Osteocyte (in vitro differentiated cells): ENCODE measurements around the gene YY2. TPM values are rescaled to one million over a fixed set of nuclear protein-coding genes. Genes with fewer than 3 reads are reported as not detected.

Source experiments
- DNase-seq: peaks from one replicate; pipeline ENCODE4 v3.0.0; 2021; ENCODE audit warnings: mixed read lengths; ENCODE audit not compliant: unreplicated experiment; ENCODE audit errors: extremely low spot score
- H3K27ac Mint-ChIP-seq: one replicate; pipeline ENCODE4 v1.8.0; 2021; ENCODE audit warnings: mild to moderate bottlenecking, mixed read lengths; ENCODE audit not compliant: unreplicated experiment
- H3K27me3 Mint-ChIP-seq: one replicate; pipeline ENCODE4 v1.8.0; 2021; ENCODE audit warnings: mixed read lengths; ENCODE audit not compliant: unreplicated experiment
- H3K36me3 Mint-ChIP-seq: one replicate; pipeline ENCODE4 v1.8.0; 2021; ENCODE audit warnings: mixed read lengths; ENCODE audit not compliant: unreplicated experiment
- H3K4me1 Mint-ChIP-seq: one replicate; pipeline ENCODE4 v1.8.0; 2021; ENCODE audit warnings: mixed read lengths; ENCODE audit not compliant: unreplicated experiment
- H3K4me3 Mint-ChIP-seq: one replicate; pipeline ENCODE4 v1.8.0; 2021; ENCODE audit warnings: mild to moderate bottlenecking, moderate library complexity, mixed read lengths; ENCODE audit not compliant: unreplicated experiment
- H3K9me3 Mint-ChIP-seq: one replicate; pipeline ENCODE4 v1.8.0; 2021; ENCODE audit warnings: mixed read lengths; ENCODE audit not compliant: unreplicated experiment
- total RNA-seq: library from RNA; stranded (reverse); gene quantifications from 2 replicates; pipeline ENCODE4 v1.2.1, GENCODE V29; 2021
- TF ChIP-seq, protein P1 (sequence below): fragments of 200-600 bp; sonication (generic); IDR thresholded peaks from 2 replicates; pipeline ENCODE4 v1.5.0; 2021; ENCODE audit warnings: antibody characterized with exemption, mild to moderate bottlenecking, moderate library complexity

Gene YY2
- total RNA-seq, 1 donor from 2014 or later, result 4.7 TPM

DNA sequence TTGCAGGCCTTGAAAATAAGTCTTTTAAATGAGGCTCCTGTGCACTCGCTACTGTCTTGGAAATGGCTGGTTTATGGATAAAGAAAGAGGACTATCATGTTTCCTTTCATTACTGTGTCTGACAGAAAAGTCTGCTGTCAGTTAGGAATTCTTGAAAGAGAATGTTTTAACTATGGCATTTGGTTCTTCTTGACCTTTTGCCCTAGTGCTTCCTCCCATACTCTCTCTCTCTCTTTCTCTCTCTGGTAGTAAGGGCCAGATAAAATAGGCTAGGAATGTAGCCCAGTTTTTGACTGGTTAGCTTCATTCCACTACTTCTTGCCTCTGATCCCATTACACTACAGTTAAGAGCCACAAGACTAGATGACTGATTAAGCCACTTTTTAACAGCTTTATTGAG, 29.8 kb downstream of the YY2 start:
- Mint-ChIP-seq H3K4me1 (peaks cover 49% of the 10 kb centered on the region), H3K36me3 (peaks cover 4% of the 10 kb centered on the region), H3K9me3 (no peaks in the 10 kb centered on the region), H3K4me3 (no peak overlapping the region), H3K27me3 (no peaks in the 10 kb centered on the region), H3K27ac (peak overlapping the region; percentile 61)
- DNase-seq, result no peak
- TF ChIP-seq, protein P1, sequence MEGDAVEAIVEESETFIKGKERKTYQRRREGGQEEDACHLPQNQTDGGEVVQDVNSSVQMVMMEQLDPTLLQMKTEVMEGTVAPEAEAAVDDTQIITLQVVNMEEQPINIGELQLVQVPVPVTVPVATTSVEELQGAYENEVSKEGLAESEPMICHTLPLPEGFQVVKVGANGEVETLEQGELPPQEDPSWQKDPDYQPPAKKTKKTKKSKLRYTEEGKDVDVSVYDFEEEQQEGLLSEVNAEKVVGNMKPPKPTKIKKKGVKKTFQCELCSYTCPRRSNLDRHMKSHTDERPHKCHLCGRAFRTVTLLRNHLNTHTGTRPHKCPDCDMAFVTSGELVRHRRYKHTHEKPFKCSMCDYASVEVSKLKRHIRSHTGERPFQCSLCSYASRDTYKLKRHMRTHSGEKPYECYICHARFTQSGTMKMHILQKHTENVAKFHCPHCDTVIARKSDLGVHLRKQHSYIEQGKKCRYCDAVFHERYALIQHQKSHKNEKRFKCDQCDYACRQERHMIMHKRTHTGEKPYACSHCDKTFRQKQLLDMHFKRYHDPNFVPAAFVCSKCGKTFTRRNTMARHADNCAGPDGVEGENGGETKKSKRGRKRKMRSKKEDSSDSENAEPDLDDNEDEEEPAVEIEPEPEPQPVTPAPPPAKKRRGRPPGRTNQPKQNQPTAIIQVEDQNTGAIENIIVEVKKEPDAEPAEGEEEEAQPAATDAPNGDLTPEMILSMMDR, result no peak

DNA sequence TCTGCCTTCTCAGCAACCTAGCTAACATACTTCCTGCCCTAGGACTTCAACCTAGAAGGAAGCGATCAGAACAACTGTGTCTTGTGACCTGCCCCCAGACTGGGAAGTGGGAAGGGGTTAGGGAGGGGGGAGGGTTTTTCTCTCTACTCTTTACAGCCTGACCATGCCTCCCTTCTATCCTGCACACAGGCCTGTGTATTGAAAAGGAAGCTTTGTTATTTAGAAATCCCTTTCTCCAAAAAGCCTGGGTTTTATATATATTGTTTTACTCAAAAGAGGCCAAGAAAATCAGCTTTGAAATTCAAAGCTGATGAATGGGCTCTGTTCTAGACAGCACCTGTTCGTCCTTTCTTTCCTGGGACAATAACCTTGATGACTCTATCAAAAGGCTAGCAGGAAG, 49.5 kb downstream of the YY2 start:
- DNase-seq, result no peak
- Mint-ChIP-seq H3K36me3 (no peaks in the 10 kb centered on the region), H3K27me3 (no peaks in the 10 kb centered on the region), H3K9me3 (no peaks in the 10 kb centered on the region), H3K27ac (no peak overlapping the region), H3K4me1 (no peaks in the 10 kb centered on the region), H3K4me3 (no peak overlapping the region)
- TF ChIP-seq, protein P1, result no peak

DNA sequence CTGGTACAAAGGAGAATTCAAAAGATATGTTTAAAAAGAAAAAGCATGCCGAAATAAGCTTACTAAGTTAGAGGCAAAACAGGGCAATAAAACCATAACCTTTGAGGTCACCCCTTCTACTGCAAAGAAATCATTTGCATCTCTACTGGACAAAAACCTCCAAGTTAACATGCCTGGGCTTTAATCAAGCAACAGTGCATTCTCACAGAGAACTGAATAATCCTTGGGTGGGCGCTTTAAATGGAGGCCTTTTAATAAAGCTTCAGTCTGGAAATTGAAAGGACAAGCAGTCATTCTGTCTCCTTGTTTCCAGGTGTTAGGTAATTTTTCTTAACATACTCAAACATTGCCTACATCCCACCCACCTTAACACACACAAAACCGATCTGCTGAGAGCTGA, 50.2 kb downstream of the YY2 start:
- no peaks in the 10 kb centered on the region for H3K36me3 Mint-ChIP-seq
- no peaks in the 10 kb centered on the region for H3K4me1 Mint-ChIP-seq
- no peak overlapping the region for H3K4me3 Mint-ChIP-seq
- H3K27me3 Mint-ChIP-seq, result no peaks in the 10 kb centered on the region
- DNase-seq, result no peak
- TF ChIP-seq, protein P1, result no peak
- H3K9me3 Mint-ChIP-seq, result no peaks in the 10 kb centered on the region
- no peak overlapping the region for H3K27ac Mint-ChIP-seq

DNA sequence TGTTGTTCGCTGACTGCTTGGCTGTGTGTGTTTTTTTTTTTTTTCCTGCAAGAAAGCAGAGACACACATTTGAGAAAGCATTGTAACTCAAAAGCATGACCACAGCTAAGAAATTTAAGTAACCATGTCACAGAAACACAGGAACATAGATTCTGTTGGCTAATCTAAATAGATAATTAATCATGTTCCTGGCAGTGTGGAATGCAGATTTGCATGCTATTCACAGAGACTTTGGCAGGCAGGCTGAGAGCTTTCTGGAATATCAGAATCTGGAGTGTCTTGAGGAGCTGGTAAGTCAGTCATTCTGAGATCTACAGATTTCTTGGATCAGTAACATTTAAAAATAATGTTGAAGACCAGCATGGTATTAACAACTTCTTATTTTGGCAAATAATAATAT, 51.5 kb downstream of the YY2 start:
- Mint-ChIP-seq H3K9me3 (no peaks in the 10 kb centered on the region), H3K36me3 (no peaks in the 10 kb centered on the region), H3K4me1 (no peaks in the 10 kb centered on the region), H3K27me3 (no peaks in the 10 kb centered on the region), H3K4me3 (no peak overlapping the region), H3K27ac (no peak overlapping the region)
- no peak for DNase-seq
- TF ChIP-seq, protein P1, result no peak

Other genes starting within 250 kb of the YY2 start
- gene KLHL34, start 197.7 kb upstream of the YY2 start, total RNA-seq, result not detected in 2 replicates
- gene SMPX, start 97.9 kb upstream of the YY2 start, total RNA-seq, result not detected in 2 replicates
- 23.7 and 25.1 TPM in 2 replicates for gene MBTPS2, start 16.4 kb upstream of the YY2 start, total RNA-seq
- gene SMS, start 84.7 kb downstream of the YY2 start, total RNA-seq, result 91.4 and 94.5 TPM in 2 replicates
- gene PHEX, start 176.3 kb downstream of the YY2 start, total RNA-seq, result 1.4 and 1.6 TPM in 2 replicates